Left hindlimb (tissue), 1 donor: ENCODE data around the gene IL25.
"Not testable (repeated sequence)": the region's sequence is repeated elsewhere in the genome, so short reads cannot be mapped to it uniquely, and the experiment has no call there.

Experiments used
- DNase-seq: peaks from one replicate; pipeline ENCODE4 v3.0.0-alpha.2; 2018

The IL25 gene

DNA sequence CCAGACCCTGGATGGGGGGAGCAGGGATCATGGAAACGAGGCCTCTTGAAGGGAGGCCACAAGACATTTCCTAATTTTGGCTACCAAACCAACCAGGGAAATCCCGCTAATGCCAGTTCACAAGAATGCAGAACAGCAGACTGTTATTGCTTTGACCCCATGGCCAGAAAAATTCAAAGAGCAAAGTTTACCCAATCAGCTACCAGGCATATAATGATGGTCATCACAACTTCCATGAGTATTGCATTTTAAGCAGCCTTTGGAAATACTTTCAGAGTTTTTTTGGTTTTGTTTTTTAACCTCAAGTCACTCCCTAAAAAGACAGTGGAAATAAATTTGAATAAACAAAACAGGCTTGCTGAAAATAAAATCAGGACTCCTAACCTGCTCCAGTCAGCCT lies at the start of gene IL25:
IL25 (plus strand) TSS at position 301 of the 400 bp plus-strand sequence.
- no peak for DNase-seq

DNA sequence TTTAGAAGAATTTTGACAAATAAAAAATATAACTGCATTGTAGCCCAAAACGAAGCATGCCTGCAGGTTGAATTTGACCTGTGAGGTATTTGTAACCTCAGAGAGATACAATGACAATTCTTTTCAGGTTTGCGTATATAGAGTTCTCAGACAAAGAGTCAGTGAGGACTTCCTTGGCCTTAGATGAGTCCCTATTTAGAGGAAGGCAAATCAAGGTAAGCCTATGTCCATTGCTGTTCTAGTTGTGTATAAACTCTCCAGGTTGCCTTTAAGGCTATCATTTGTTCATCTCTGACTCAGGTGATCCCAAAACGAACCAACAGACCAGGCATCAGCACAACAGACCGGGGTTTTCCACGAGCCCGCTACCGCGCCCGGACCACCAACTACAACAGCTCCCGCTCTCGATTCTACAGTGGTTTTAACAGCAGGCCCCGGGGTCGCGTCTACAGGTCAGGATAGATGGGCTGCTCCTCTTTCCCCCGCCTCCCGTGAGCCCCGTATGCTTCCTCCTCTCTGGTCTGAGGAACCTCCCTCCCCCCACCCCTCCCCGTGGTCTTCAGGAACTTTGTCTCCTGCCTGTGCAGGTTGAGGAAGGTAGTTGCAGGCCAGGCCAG lies 48.7 kb upstream of the IL25 start:
- no peak for DNase-seq

DNA sequence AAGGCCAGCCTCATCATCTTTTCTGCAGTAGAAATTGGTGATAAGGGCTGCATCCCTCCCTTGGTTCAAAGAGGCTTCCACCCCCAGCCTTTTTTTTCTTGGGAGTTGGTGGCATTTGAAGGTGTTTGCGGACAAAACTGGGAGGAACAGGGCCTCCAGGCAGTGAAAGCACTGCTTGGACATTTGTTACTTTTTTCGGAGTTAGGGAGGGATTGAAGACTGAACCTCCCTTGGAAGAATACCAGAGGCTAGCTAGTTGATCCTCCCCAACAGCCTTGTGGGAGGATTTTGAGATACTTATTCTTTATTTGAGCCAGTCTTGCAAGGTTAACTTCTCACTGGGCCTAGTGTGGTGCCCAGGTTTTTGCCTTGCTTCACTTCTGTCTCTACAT lies 48.2 kb upstream of the IL25 start:
- DNase-seq, result no peak

DNA sequence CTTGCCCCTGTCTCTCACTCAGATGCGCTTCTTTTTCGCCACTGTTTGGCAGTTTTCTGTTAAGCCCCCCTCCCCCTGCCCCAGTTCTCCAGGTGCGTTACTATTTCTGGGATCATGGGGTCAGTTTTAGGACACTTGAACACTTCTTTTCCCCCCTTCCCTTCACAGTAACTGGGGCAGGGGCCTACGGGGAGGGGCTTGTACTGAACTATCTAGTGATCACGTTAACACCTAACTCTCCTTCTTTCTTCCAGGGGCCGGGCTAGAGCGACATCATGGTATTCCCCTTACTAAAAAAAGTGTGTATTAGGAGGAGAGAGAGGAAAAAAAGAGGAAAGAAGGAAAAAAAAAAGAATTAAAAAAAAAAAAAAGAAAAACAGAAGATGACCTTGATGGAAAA lies 47.6 kb upstream of the IL25 start:
- DNase-seq, result no peak

DNA sequence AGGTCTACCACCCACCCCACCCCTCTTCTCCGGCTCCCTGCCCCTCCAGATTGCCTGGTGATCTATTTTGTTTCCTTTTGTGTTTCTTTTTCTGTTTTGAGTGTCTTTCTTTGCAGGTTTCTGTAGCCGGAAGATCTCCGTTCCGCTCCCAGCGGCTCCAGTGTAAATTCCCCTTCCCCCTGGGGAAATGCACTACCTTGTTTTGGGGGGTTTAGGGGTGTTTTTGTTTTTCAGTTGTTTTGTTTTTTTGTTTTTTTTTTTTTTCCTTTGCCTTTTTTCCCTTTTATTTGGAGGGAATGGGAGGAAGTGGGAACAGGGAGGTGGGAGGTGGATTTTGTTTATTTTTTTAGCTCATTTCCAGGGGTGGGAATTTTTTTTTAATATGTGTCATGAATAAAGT lies 46.9 kb upstream of the IL25 start:
- not testable (repeated sequence) for DNase-seq

DNA sequence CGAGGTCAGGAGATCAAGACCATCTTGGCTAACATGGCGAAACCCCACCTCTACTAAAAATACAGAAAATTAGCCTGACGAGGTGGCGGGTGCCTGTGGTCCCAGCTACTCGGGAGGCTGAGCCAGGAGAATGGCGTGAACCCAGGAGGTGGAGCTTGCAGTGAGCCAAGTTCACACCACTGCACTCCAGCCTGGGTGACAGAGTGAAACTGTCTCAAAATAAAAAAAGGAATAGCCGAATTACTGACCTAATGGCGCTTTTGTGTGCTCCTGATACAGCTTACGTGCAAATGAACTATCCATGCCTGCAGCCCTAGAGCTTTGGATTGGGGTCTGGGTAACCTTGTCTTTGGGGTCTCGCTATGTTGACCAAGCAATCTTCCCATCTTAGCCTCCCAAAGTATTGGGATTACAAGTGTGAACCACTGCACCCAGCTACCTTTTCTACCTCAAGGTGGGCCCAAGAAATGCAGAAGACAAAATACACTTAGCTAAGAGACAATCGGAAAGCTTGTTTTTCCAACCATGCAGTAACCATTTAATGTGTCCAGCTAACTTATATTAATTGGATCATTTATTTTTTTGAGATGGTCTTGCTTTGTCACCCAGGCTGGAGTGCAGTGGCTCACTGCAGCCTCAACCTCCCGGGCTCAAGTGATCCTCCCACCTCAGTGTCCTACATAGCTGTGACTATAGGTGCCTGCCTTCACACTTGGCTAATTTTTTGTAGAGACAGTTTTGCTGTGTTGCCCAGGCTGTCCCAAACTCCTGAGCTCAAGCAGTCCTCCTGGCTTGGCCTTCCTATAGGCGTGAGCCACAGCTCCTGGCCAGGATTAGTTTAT lies 45.9 kb upstream of the IL25 start:
- no peak for DNase-seq

DNA sequence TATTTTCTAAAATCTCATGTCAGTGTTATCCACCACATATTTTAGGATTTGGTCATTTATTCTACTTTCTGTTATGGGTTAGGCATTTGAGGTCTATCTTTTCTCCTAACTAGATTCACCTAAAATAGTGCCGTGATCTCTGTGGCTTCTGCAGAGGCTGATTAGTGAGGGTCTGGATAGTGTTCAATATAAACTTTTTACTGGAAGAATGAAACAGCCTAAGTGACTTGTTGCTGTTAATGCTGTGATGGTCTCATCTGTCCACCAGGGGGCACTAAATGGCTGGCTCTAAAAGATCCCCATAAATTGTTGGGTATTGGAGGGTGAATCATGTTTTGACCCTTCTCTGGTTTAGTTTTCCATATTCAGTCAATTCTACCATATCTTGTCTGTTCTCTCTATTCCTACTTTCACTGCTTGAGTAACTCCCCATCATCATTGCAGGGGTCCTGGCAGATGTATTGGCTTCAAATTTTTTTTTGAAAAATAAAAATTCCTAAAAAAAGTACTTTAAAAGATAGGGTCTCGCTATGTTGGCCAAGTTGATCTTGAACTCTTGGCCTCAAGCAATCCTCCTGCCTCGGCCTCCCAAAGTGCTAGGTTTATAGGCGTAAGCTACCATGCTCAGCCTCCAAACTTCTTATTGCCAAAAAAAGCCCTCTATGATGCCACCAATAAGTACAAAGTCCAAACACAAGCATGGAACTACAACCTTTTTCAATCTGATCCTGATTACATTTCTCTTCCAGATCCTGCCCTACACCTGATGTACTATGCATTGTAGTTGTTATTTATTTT lies 44.5 kb upstream of the IL25 start:
- peak; percentile 76 for DNase-seq

DNA sequence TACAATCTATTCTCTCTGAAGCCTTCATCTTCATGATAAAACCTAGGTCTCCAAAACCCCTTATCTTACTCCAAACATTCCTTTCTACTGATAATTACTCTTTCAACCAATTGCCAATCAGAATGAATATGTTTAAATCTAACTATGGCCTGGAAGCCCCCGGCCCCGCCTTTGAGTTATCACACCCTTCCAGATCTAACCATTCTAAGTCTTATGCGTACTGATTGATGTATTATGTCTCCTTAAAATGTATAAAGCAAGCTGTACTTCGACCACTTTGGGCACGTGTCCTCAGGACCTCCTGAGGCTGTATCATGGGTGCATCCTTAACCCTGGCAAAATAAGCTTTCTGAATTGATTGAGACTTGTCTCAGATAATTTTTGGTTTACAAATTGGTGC lies 37.0 kb upstream of the IL25 start:
- DNase-seq, result no peak

DNA sequence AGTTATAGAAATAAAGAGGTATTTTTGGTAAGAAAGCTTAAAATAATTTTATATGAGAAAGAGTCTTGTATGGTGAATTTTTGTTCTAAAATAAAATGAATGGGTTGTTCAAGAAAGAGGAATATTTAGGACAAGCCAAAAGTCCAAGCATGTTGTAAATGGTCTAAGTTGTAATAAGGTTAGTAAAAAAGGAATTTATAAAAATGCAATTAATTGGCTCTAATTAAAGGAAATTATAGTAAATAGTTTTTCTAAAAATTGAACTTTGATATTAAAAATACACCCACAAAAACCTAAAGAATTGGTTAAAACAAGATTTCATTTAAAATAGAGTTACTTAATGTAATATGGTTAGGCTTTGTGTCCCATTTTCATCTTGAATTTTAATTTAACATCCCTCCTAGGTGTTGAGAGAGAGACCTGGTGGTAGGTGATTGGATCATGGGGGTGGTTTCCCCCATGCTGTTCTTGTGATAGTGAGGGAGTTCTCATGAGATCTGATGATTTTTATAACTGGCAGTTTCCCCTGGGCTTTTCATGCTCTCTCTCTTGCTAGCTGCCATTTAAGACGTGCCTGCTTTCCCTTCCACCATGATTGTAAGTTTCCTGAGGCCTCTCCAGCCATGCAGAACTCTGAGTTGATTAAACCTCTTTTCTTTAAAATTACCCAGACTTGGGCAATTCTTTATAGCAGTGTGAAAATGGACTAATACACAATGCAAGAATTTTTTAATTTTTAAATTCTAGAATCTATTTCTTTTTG lies 32.9 kb upstream of the IL25 start:
- no peak for DNase-seq

DNA sequence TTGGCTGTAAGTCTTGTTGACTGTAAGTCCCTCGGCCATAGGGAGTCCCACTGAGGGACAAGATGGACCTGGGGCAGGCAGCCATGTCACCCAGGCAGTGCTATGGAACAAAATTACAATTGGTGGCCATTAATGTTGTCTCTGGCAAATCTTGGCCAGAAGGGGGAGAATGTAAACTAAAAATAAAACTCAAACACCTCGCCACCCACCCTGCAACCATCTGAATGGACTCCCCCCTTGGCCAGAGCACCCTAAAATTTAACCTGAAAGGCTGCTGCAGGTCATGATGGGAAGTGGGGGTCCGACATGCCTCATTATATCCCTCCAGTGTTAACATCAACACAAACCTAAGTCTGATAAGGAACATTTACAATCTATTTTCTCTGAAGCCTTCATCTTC lies 28.1 kb upstream of the IL25 start:
- no peak for DNase-seq

DNA sequence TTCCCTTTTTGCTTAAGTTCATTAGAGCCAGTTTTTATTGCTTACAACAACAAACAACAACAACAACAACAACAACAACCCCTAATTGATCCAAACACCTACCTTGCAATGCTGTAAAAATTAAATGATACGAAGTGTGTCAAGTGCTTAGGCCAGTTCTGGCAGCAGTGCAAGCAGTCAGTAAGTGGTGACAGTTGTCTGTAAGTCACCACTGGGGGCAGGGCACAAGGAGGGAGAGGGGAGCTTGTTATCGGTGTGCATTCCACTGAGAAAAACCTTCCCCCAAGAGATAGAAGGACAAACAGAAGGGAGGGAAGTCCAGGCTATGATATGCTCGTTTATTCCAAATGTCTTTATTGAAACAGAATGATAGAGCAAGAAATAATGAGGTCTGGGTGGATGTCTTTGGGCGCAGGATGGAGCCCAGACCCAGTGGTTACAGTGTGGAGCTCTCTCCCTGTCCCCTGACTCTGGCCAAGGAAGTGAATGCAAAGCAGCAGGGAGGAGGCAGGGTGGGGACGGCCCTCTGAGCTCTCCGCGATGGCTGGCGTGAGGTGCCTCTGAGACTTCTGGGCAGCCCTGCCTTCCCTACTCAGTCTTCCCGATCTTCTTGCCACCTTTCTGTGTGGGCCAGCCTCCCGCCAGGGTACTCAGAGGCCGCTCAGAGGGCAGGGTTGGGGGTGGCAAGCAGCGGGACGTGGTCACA lies 26.5 kb upstream of the IL25 start:
- no peak for DNase-seq

DNA sequence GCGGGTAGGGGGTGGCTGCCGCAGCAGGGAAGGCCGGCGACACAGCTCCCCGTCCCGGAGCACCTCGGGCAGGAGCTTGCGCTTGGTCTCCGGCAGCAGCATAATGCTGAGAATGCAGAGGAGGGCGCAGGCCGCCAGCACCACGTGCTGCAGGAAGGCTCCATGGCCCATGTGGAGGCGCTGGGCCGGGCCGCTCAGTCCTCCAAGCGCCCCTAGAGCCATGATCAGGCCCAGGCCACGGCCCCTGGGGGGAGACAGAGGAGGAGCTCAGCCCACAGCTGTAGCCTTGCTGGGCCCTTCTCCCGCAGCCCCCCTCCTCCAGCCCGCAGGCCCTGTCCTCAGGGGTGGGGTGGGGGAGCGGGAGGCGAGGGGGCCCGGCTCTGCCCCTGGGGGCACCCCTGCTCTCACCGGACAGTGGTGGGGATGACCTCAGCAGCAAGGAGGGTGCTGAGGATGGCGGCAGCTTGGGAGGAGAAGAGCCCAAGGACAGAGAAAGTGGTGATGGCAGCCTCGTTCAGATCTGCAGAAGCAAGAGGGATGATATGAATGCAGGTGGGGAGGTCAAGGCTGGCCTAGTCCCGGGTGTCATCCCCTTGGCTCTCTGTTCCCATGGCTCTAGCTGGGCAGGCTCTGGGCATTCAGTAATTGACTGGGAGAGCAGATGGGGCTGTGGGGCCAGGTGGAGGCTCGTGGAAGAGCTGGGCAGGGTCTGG lies 25.8 kb upstream of the IL25 start:
- no peak for DNase-seq

DNA sequence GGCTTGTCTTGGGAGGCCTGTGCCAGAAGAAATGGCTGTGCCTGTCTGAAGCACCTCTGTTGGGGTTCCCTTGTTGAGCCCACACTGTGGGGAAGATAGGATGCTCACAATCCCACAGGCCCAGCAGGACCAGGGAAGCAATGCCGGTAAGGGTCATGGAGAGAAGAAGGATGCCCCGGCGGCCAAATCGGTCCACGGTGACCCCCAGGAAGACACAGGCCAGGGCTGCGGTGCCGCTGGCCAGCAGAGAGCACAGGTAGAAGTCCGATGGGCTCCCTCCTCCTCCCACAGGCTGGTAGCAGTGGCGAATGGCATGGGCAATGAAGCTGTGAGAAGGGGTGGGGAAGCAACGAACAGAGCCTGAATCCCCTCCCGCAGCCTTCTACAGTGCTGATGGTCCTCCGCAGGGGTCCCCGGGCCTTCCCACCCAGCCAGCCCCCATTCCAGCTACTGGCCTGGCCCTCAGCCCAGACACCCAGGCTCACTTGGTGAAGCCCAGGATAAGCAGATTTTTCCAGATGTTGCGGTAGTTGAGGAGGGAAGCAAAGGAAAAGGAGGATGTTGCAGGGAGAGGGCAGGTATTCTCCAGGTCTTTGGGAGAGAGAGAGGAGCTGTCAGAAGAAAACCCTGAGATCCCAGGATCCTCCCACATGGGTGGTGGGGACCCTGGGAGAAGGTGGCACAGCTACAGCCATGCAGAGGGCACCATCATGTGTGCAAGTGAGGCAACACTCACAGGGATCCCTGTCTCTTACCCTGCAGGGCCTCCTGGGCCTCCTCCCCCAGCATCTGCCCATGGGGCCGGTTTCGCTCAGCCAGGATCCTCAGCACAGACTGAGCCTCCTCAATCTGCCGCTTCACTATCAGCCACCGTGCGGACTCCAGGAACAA lies 25.0 kb upstream of the IL25 start:
- no peak for DNase-seq

DNA sequence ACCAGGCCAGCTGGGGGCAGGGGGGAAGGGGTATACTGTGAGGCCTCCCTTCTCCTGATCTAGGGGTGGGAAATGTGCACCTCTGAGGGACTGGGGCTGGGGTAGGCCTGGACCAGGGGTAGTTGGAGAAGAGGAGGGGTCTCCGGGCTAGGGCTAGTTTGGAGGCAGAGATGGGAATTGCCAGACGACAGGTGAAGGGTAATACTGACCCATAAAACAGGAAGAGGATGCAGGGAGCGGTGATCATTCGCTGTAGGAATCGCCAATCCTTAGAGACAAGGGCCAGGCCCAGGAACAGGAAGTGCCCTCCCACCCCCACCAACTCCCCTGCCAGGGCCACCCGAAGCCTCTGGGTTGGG lies 24.3 kb upstream of the IL25 start:
- DNase-seq, result no peak

DNA sequence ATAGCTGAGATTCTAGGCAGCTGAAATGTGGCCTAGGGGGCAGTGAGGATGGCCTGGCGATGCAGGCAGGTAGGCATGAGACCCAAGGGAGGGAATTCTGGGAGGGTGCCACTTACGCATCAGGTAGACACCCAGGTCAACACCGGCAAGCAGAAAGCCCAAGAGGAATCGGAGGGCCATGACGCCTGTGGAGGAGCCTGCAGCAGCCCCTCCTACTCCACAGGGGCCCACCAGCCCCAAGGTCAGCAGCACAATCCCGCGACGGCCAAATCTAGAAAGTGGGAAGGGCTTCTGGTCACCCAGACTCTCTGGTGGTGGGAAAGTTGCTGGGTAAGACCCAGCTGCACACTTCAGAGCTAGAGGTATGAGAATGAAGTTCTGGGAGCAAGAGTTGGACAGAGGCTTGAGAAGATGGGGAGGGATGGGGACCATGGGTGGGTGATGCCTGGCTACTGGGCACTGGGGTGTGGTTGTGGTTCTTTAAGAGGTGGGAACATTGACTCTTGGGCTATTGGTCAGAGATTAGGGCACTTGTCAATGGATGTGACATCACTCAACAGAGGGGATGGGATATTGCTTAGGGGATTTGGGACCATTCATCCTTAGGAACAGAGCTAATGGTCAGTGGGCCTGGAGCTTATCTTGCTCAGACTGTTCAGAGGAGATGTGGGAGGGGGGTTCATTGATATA lies 23.3 kb upstream of the IL25 start:
- DNase-seq, result no peak

DNA sequence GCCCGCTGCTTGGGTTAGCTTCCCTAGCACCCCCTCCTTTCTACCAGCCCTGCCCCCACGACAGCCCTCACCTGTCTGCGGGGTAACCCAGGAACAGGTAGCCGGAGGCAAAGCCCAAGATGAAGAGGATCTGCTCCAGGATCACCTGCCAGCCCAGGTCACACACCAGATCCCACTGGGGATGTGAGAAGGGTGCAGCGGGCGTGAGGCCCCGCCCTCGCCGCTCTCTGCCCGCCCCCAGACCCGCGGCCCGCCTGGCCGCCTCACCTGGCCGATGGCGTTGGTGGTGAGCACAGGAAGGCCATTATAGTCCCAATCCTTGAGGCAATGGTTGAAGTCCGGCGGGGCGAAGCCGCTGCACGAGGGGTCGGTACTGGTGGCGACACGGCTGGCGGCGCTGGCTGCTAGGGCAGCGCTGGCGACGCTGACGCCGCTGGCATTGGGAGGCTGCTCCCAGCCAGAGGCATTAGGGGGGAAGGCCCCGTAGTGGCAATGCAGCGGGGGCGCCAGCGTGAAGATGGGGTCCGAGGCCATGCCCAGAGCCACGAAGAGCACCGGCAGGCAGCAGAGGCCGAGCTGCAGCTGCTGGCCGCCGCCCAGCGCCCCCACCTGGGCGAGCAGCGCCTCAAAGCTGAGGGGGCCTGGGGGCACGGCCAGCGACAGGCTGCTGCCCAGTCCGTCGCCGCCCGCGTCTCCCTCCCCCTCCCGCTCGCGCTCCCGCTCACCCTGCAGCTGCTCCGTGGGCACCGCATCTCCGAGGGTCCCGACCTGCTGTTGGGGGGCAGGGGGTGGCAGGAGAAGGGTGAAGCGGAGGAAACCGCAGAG lies 20.7 kb upstream of the IL25 start:
- DNase-seq, result peak; percentile 55

DNA sequence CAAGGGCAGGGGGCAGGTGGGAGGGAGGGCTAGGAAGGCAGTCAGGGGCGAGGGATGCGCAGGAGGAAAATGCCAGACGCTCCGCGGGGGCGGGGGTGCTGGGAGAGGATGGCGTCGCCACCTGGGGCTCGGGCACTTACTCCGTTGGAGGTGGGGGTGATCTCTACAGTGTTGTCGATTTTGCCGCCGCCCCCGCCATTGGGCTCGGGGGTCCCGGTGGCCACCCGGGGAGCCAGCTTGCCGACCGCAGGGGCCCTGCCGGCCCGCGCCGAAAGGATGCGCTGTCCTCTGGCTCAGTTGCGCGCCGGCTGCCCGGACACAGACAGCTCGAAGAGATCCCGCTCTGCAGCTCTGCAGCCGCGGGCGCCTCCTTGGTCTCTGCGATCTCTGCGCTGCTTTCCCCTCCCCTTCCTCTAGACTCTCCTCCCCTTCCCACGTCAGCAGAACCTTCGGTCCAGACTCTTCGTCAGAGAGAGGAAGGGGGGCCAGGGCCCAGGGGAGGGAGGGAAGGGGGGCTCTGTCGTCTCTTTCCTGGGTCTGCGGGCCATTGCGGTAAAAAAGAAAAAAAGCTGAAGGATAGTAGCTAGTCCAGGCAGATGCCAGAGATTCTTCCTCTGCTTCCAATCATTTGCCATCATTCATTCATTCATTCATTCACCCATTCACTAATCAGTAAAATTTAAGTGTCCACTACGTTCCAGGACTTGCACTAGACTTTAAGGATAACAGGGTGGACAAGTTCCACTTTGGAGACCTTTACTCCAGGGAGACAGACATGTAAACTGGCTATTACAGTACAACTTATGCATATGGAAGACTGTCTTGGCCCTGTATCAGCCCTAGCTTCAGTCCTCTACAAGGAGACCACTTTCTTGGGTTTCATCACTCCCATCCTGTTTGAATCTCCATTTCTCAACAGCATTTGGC lies 19.8 kb upstream of the IL25 start, which contains the start of gene SLC22A17:
SLC22A17 (minus strand) TSS at position 382 of the 927 bp plus-strand sequence.
- peak; percentile 92 for DNase-seq

DNA sequence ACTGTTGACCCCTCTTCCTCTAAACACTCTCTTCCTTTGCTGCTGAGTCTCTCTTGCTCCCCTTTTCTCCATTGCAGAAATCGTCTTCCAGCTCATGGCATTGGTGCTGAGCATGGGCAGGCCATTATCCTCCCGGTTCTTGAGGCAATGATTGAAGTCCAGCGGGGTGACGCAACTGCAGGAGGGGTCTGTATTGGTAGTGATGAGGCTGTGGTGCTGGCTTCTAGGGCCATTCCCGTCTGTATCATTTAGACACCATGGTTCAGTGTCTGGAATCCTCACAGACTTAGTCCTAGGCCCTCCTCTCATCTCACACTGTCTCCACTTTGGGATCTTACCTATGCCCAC lies 19.2 kb upstream of the IL25 start:
- DNase-seq, result no peak
